SK-N-DZ (cell line): ENCODE measurements around the gene ETS1.

Source experiments
- DNase-seq: peaks from one replicate; pipeline ENCODE4 v3.0.0-alpha.2; 2015; ENCODE audit warnings: low spot score
- small RNA-seq, 2 experiments: library from RNA; depleted of rRNA; stranded (forward); fragments of <200 nt; gene quantifications; one replicate each; pipeline ENCODE3, GENCODE V24; 2014

The ETS1 gene

GRCh38 chr11:128409476-128409875 is 177.9 kb downstream of the ETS1 start:
- DNase-seq: no peak

Small RNAs within 50 kb of the gene (small RNA-seq; reads per million reads assigned to genes)
- 0 reads per million in 2 experiments for gene MIR6090
